Choroid plexus epithelial cell (primary cell): ENCODE measurements around the gene PRPF6.

Experiments
- DNase-seq: peaks from one replicate; pipeline ENCODE4 v3.0.0-alpha.2; 2010; ENCODE audit warnings: low read depth
- H3K4me3 ChIP-seq: 2 replicates; pipeline ENCODE4 v1.5.1; 2011; ENCODE audit warnings: low read depth, mild to moderate bottlenecking, control low read depth, low read length, moderate library complexity
- CTCF ChIP-seq: conservative IDR thresholded peaks from 2 replicates; pipeline ENCODE4 v1.5.1; 2011; ENCODE audit warnings: low read depth, mild to moderate bottlenecking, control low read depth, inconsistent platforms, low read length, moderate library complexity

The PRPF6 gene

GRCh38 chr20:64015635-64016034 is 34.7 kb downstream of the PRPF6 start:
- TF ChIP-seq CTCF = no peak
- H3K4me3 ChIP-seq = no peak overlapping the region
- no peak for DNase-seq

- DNase-seq = no peak
- no peak overlapping the region for H3K4me3 ChIP-seq
- no peak for TF ChIP-seq CTCF
Observed at GRCh38 chr20:64021124-64021975, 40.4 kb downstream of the PRPF6 start.

DNA sequence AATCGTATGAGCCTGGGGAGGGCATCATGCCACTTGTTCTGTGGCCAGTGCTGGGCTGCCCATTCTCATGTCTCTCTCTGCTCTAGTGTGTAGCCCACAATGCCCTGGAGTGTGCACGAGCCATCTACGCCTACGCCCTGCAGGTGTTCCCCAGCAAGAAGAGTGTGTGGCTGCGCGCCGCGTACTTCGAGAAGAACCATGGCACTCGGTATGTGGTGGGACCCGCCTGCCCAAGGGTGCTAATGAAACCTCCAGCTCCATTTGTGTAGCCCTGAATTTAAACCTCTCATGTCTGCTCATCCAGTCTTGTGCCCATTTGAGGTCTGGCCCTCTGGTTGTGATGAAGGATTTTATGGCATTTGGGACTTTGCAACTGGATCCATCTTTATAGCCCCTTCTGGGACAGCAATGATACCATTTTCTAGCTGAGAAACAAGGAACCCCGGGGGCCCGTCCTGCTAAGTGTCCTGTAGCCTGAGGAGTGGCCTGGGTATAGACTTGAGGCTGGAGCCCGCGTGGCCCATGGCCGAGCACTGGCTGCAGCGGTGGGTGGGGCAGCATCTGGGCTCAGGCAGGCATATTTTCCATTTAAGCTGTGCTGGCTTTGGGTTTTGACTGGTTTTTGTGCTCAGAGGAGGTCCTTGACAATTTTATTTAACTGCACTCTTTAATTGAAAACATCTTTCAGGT is 41.9 kb downstream of the PRPF6 start:
- H3K4me3 ChIP-seq = no peak overlapping the region
- DNase-seq = no peak
- TF ChIP-seq CTCF = no peak

GRCh38 chr20:64023361-64024140 is 42.6 kb downstream of the PRPF6 start:
- H3K4me3 ChIP-seq = no peak overlapping the region
- no peak for DNase-seq
- TF ChIP-seq CTCF = no peak

- no peak overlapping the region for H3K4me3 ChIP-seq
- no peak for DNase-seq
- no peak for TF ChIP-seq CTCF
Observed at GRCh38 chr20:64024141-64024990, 43.4 kb downstream of the PRPF6 start.

GRCh38 chr20:64025101-64025825 is 44.3 kb downstream of the PRPF6 start:
- no peak for DNase-seq
- no peak for TF ChIP-seq CTCF
- H3K4me3 ChIP-seq = no peak overlapping the region
